HG03095 (cell line): Measurements from ENCODE around the gene SORCS3.

Experiments used
- ATAC-seq: cut with Tn5 transposase; IDR thresholded peaks from one replicate; pipeline ENCODE4 v1.9.1; 2021; ENCODE audit warnings: moderate library complexity; ENCODE audit not compliant: unreplicated experiment

The SORCS3 gene

GRCh38 chr10:104773105-104773504 lies 132.0 kb downstream of the SORCS3 start:
- no peak for ATAC-seq

DNA sequence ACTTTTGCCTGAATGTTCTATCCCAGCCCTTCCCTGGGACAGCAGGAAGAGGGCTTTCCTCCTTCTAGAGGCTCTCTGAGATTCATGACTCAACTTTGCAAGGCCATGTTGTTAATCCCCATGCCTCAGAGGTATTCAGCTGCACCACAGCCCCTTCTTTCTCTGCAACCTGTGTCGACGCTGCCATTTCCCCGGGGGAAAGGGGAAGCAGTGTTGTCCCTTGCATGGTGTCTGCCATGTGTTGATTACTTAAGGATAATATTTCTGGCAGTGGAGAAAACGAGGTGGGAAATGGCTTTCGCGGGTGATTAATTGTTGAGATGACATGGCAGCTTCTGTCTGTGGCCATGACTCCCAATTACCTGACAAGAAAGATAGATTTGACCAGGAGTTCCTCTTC lies 133.1 kb downstream of the SORCS3 start:
- ATAC-seq, result no peak

DNA sequence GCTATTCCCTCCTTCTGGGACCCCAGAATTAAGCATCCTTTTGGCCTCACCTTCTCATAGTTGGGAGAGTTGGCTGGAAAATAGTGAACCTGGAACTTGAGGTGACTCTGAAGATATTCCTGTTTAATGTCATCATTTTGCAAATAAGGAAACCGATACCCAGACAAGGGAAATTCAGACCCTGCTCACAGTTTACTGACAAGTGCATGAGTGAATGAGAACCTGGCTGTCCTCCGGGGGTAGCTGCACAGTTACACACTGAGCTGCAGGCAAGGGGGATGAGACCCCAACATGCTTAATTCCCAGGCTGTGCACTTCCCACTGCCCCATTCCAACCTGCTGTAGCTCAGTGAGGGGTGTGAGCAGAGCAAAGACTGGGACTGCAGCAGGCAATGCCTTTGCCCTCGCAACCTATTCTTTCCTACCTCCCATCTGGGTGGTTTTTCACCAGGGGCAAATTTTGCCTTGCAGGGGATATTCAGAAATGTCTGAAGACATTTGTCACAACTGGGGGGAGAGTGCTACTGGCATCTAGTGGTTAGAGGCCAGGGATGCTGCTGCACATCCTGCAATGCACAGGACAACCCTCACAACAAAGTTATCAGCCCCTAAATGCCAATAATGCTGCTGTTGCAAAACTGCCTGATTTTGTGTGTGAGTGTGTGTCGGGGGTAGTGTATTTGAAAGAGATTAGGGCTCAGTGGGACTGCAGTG lies 136.2 kb downstream of the SORCS3 start:
- ATAC-seq, result no peak

- ATAC-seq, result no peak
Measured at GRCh38 chr10:104778371-104778770, 137.3 kb downstream of the SORCS3 start.

GRCh38 chr10:104779701-104780100 lies 138.6 kb downstream of the SORCS3 start:
- ATAC-seq, result no peak

- no peak for ATAC-seq
Measured at GRCh38 chr10:104780165-104780564, 139.1 kb downstream of the SORCS3 start.

GRCh38 chr10:104780946-104781595 lies 140.0 kb downstream of the SORCS3 start:
- ATAC-seq, result no peak

GRCh38 chr10:104784452-104784851 lies 143.4 kb downstream of the SORCS3 start:
- ATAC-seq, result no peak

DNA sequence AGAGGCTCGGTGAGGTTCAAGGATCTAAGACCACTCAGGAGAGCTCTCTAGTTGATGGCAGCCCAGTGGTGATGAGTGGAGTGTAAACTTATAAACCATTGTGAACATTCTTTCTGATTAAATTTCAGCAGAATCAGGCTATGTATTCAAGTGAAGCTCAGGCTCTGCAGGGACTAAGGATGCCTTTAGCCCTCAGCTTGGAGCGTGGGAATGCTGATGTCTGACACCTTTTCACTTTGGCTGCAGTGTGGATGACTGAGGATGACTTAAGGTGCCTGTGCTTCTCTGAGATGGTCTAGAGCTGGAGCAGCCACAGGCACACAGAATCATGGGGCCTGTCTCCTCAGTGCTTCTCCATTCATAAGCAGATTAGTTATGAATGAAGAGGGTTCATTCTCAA lies 150.4 kb downstream of the SORCS3 start:
- no peak for ATAC-seq

- no peak for ATAC-seq
Measured at GRCh38 chr10:104795411-104795810, 154.3 kb downstream of the SORCS3 start.

GRCh38 chr10:104796823-104797222 lies 155.7 kb downstream of the SORCS3 start:
- no peak for ATAC-seq

DNA sequence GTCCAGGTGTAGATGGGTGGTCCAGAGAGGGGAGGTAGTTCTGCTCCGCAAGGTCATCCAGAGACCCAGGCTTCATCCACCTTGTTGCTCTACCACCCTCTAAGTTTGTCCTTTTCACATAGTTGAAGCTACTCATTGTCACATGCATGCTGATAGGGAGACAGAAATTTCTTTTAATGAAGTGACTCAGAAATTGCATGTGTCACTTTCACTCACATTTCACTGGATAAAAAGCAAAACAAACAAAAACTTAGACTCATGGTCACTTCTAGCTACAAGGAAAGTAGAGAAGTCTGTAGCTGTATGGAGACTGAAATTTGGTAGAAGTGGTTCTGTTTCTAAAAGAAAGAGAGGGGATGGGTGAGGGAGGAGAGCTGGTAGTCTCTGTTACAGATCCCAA lies 161.9 kb downstream of the SORCS3 start:
- no peak for ATAC-seq

GRCh38 chr10:104804880-104805279 lies 163.8 kb downstream of the SORCS3 start:
- no peak for ATAC-seq

GRCh38 chr10:104806801-104807200 lies 165.7 kb downstream of the SORCS3 start:
- ATAC-seq, result no peak

GRCh38 chr10:104807581-104808310 lies 166.7 kb downstream of the SORCS3 start:
- no peak for ATAC-seq

- ATAC-seq, result peak; percentile 84
Measured at GRCh38 chr10:104809288-104810090, 168.4 kb downstream of the SORCS3 start.

GRCh38 chr10:104811166-104811565 lies 170.1 kb downstream of the SORCS3 start:
- no peak for ATAC-seq

DNA sequence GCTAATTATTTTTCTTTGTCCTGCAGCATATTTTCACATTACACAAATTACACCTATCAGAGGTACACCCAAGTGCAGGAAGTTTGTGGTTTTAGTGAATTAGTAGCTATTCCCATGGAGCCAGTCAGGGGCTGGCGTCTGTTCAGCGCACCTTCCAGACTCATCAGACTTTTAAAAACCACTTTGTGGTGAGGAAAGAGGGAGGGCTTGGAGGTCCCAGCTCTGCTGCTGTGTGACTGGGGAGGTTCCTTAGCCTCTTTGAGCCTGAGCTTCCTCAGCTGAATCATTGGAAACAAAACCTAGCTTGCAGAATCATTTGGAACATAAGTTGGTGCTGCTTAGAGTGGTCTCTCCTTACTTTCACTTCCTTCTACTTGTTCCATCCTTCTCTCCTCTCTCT lies 175.4 kb downstream of the SORCS3 start:
- no peak for ATAC-seq

GRCh38 chr10:104819731-104820130 lies 178.6 kb downstream of the SORCS3 start:
- ATAC-seq, result no peak

- no peak for ATAC-seq
Measured at GRCh38 chr10:104822088-104822487, 181.0 kb downstream of the SORCS3 start.

- ATAC-seq, result no peak
Measured at GRCh38 chr10:104824380-104825006, 183.4 kb downstream of the SORCS3 start.
